Mesothelial cell of epicardium (in vitro differentiated cells): ENCODE data around the gene SLC9A9. TPM values are rescaled to one million over a fixed set of nuclear protein-coding genes. Genes with fewer than 3 reads are reported as not detected.

Source experiments
- DNase-seq, 2 experiments: peaks; one replicate each; pipeline ENCODE4 v3.0.0; 2021; ENCODE audit warnings: low spot score in 2 of 2; ENCODE audit not compliant: unreplicated experiment in 2 of 2
- H3K27ac Mint-ChIP-seq: 2 replicates; pipeline ENCODE4 v1.8.0; 2021; ENCODE audit warnings: mixed read lengths
- H3K27me3 Mint-ChIP-seq: 2 replicates; pipeline ENCODE4 v1.8.0; 2021; ENCODE audit warnings: low read depth, mixed read lengths
- H3K36me3 Mint-ChIP-seq: 2 replicates; pipeline ENCODE4 v1.8.0; 2021; ENCODE audit warnings: mixed read lengths
- H3K4me1 Mint-ChIP-seq: 2 replicates; pipeline ENCODE4 v1.8.0; 2021; ENCODE audit warnings: mixed read lengths
- H3K4me3 Mint-ChIP-seq: 2 replicates; pipeline ENCODE4 v1.8.0; 2021; ENCODE audit warnings: mild to moderate bottlenecking, moderate library complexity, mixed read lengths
- H3K9me3 Mint-ChIP-seq: 2 replicates; pipeline ENCODE4 v1.8.0; 2021; ENCODE audit warnings: mixed read lengths
- total RNA-seq: library from RNA; stranded (reverse); gene quantifications from 3 replicates; pipeline ENCODE4 v1.2.1, GENCODE V29; 2021
- TF ChIP-seq, protein P1 (sequence below): fragments of 200-600 bp; sonication (generic); IDR thresholded peaks from one replicate; pipeline ENCODE4 v1.5.0; 2021; ENCODE audit warnings: antibody characterized with exemption; ENCODE audit not compliant: unreplicated experiment

The SLC9A9 gene
- total RNA-seq, 1 donor from 2014 or later, result 2.7 TPM

DNA sequence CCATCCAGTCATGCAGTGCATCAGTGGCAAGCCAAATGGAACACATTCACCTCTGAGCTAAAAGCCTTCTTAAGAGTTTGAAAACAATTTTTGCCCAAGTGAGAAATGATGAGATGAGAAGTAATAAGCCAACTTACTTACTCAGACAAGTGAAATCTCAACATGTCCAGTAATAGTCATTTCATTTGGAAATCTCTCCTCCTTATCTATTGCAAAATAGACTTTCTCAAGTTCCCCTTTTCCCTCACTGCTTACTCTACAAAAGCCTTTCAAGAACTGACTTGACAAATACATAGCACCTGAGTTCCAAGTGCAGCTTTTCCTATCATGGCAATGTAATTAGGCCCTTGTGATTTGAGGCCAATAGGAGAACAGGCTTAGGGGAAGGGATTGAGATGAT, 282.3 kb downstream of the SLC9A9 start:
- Mint-ChIP-seq H3K27ac (no peak overlapping the region), H3K9me3 (no peaks in the 10 kb centered on the region), H3K27me3 (no peaks in the 10 kb centered on the region), H3K4me1 (no peaks in the 10 kb centered on the region), H3K4me3 (no peak overlapping the region), H3K36me3 (no peaks in the 10 kb centered on the region)
- DNase-seq, result no peak
- TF ChIP-seq, protein P1, sequence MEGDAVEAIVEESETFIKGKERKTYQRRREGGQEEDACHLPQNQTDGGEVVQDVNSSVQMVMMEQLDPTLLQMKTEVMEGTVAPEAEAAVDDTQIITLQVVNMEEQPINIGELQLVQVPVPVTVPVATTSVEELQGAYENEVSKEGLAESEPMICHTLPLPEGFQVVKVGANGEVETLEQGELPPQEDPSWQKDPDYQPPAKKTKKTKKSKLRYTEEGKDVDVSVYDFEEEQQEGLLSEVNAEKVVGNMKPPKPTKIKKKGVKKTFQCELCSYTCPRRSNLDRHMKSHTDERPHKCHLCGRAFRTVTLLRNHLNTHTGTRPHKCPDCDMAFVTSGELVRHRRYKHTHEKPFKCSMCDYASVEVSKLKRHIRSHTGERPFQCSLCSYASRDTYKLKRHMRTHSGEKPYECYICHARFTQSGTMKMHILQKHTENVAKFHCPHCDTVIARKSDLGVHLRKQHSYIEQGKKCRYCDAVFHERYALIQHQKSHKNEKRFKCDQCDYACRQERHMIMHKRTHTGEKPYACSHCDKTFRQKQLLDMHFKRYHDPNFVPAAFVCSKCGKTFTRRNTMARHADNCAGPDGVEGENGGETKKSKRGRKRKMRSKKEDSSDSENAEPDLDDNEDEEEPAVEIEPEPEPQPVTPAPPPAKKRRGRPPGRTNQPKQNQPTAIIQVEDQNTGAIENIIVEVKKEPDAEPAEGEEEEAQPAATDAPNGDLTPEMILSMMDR, result no peak

DNA sequence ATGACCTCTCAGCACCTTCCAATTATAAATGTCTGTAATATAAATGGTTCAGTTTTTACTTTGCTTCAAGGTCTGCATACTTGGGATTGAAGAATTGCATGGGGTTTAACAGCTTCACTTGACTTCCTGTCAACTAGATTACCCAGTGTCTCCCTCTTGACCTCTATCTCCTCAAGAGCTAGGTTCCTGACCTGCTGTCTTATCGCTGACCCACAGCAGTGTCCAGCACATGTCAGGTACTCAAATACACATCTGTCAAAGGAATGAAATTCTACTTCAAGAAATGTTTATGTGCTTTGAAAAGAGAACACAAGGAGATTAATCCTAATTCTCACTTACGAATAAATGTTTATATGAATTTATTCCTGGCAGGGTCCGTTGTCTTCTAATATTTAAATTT, 284.5 kb downstream of the SLC9A9 start:
- H3K4me1 Mint-ChIP-seq, result no peaks in the 10 kb centered on the region
- no peaks in the 10 kb centered on the region for H3K36me3 Mint-ChIP-seq
- H3K27ac Mint-ChIP-seq, result no peak overlapping the region
- TF ChIP-seq, protein P1, result no peak
- peaks cover 3% of the 10 kb centered on the region for H3K9me3 Mint-ChIP-seq
- H3K27me3 Mint-ChIP-seq, result no peaks in the 10 kb centered on the region
- no peak overlapping the region for H3K4me3 Mint-ChIP-seq
- no peak for DNase-seq

DNA sequence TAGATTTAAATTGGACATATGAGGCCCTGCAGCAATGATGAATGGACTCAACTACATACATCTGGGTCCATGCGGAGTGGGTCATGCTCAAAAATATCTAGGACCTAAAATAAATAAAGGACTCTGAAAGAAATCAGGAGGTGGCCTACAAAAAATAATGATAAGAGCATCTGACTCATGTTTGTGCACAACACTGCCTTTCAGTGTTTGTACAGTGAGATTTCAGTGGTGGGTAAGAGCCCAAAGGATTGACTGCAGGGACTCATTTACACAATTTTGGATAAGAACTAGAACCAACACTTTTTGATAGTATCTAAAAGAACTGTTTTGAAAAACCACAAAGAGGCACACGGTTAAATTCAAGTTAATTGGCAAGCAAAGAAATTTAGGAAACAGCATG, 285.5 kb downstream of the SLC9A9 start:
- Mint-ChIP-seq H3K9me3 (peaks cover 8% of the 10 kb centered on the region), H3K27ac (no peak overlapping the region), H3K27me3 (no peaks in the 10 kb centered on the region), H3K36me3 (no peaks in the 10 kb centered on the region), H3K4me3 (no peak overlapping the region), H3K4me1 (no peaks in the 10 kb centered on the region)
- no peak for DNase-seq
- TF ChIP-seq, protein P1, result no peak

DNA sequence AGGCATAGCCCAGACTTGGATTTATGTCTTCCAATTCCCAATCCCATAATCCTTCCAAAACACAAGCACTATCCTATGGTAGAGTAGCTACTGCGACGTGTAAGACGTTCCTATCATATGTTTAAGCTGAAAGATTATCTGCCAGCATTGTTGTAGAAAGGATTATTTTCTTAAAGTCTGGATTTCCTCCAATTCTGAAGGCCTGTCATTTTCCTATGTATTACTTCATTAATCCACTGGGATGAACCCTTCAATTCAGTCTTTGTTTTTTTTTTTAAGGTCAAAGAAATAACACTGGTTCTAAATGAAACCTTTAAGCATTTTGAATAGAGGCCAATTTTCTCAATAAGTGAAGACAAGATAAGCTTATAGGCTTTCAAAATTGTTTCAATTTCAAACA, 289.0 kb downstream of the SLC9A9 start:
- Mint-ChIP-seq H3K36me3 (peaks cover 4% of the 10 kb centered on the region), H3K27me3 (peaks cover 4% of the 10 kb centered on the region), H3K27ac (no peak overlapping the region), H3K4me3 (no peak overlapping the region), H3K4me1 (no peaks in the 10 kb centered on the region), H3K9me3 (peaks cover 23% of the 10 kb centered on the region)
- DNase-seq, result no peak
- TF ChIP-seq, protein P1, result no peak

DNA sequence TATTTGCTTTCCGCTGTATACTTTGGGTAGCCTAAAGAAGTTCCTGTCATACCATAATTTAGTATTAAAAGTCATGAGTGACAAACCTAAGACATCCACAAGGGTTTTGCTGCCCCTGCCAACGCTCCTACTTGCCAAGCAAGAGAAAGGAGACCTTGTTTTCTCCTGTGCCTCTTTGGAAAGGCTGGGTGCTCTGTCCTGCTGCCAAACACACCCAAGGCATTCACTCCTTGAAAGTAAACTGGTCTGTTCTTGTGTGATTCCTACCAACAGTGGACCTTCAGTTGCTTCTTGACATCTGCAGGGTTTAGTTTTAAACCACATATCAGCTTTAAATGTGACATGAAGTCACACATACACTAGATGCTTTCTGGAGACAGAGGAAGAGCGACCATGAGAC, 295.4 kb downstream of the SLC9A9 start:
- no peak overlapping the region for H3K4me3 Mint-ChIP-seq
- DNase-seq, result no peak
- peaks cover 8% of the 10 kb centered on the region for H3K27me3 Mint-ChIP-seq
- TF ChIP-seq, protein P1, result no peak
- no peak overlapping the region for H3K27ac Mint-ChIP-seq
- H3K4me1 Mint-ChIP-seq, result peaks cover 2% of the 10 kb centered on the region
- peaks cover 4% of the 10 kb centered on the region for H3K36me3 Mint-ChIP-seq
- H3K9me3 Mint-ChIP-seq, result peaks cover 19% of the 10 kb centered on the region

DNA sequence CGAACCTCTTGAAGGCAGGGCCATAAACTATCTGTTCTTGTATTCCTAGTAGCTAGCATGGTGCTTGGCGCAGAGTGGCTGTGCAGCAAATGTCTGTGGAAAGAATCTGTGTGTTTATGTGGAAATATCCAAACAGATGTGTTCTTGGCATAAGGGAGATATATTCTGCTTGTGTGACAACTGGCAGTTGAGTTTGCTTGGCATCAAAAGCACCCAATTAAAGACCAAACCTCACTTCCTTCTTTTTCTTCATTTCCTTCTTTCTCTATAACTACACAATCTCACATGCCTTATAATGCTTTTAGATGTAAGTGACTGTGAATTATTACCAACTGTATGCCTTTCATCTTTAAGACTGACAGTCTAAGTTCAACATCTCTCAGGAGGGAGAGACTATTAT, 296.5 kb downstream of the SLC9A9 start:
- H3K27ac Mint-ChIP-seq, result no peak overlapping the region
- no peak for DNase-seq
- H3K36me3 Mint-ChIP-seq, result no peaks in the 10 kb centered on the region
- H3K4me3 Mint-ChIP-seq, result no peak overlapping the region
- peaks cover 11% of the 10 kb centered on the region for H3K27me3 Mint-ChIP-seq
- H3K9me3 Mint-ChIP-seq, result peaks cover 11% of the 10 kb centered on the region
- TF ChIP-seq, protein P1, result no peak
- H3K4me1 Mint-ChIP-seq, result peaks cover 2% of the 10 kb centered on the region
